Neural cell (in vitro differentiated cells): ENCODE data around the gene ITPKB. TPM values are rescaled to one million over a fixed set of nuclear protein-coding genes. Genes with fewer than 3 reads are reported as not detected.

Experiments used
- H2AFZ ChIP-seq: fragments of 200-600, 300-800 bp; sonication (generic), shearing (Covaris generic); 2 replicates; pipeline ENCODE4 v1.6.0; 2014; ENCODE audit warnings: low read depth, mild to moderate bottlenecking, antibody characterized with exemption, low read length, moderate library complexity
- H3F3A ChIP-seq: fragments of 200-600 bp; shearing (Covaris generic); 2 replicates; pipeline ENCODE4 v1.6.1; 2016; ENCODE audit warnings: mild to moderate bottlenecking, moderate library complexity, mixed read lengths, antibody characterized with exemption, low read length; ENCODE audit not compliant: insufficient read depth, poor library complexity, severe bottlenecking
- H3K27ac ChIP-seq: fragments of 200-600, 300-800 bp; sonication (generic), shearing (Covaris generic); 2 replicates; pipeline ENCODE4 v1.5.1; 2014; ENCODE audit warnings: mild to moderate bottlenecking, low read length, moderate library complexity
- H3K27me3 ChIP-seq: fragments of 300-800, 200-600 bp; sonication (generic), shearing (Covaris generic); 2 replicates; pipeline ENCODE4 v1.6.0; 2014; ENCODE audit warnings: mild to moderate bottlenecking, low read depth, low read length, moderate library complexity; ENCODE audit not compliant: insufficient read depth
- H3K36me3 ChIP-seq: fragments of 300-800, 200-600 bp; sonication (generic), shearing (Covaris generic); 2 replicates; pipeline ENCODE4 v1.5.1; 2014; ENCODE audit warnings: mild to moderate bottlenecking, antibody characterized with exemption, low read length, moderate library complexity; ENCODE audit not compliant: insufficient read depth
- H3K4me2 ChIP-seq: fragments of 300-800, 200-600 bp; sonication (generic), shearing (Covaris generic); 2 replicates; pipeline ENCODE4 v1.6.0; 2014; ENCODE audit warnings: mild to moderate bottlenecking, low read length
- H3K4me3 ChIP-seq: fragments of 300-800, 200-600 bp; sonication (generic), shearing (Covaris generic); 2 replicates; pipeline ENCODE4 v1.5.1; 2014; ENCODE audit warnings: mild to moderate bottlenecking, low read length, moderate library complexity
- H3K79me2 ChIP-seq: fragments of 200-600 bp; shearing (Covaris generic); replicated peaks from 2 replicates; pipeline ENCODE4 v1.6.0; 2014; ENCODE audit warnings: mild to moderate bottlenecking, low read length, moderate library complexity; ENCODE audit not compliant: insufficient read depth
- H3K9ac ChIP-seq: fragments of 300-800, 200-600 bp; sonication (generic), shearing (Covaris generic); 2 replicates; pipeline ENCODE4 v1.6.1; 2016; ENCODE audit warnings: mild to moderate bottlenecking, low read length, mixed read lengths
- H3K9me2 ChIP-seq: fragments of 200-600 bp; shearing (Covaris generic); 2 replicates; pipeline ENCODE4 v1.6.1; 2016; ENCODE audit warnings: mild to moderate bottlenecking, low read length, mixed read lengths; ENCODE audit not compliant: insufficient read depth
- H3K9me3 ChIP-seq: fragments of 200-600, 300-800 bp; sonication (generic), shearing (Covaris generic); 2 replicates; pipeline ENCODE4 v1.6.1; 2016; ENCODE audit warnings: mild to moderate bottlenecking, mixed run types, low read length, moderate library complexity, mixed read lengths
- H4K20me1 ChIP-seq: fragments of 200-600 bp; shearing (Covaris generic); 2 replicates; pipeline ENCODE4 v1.6.1; 2016; ENCODE audit warnings: mild to moderate bottlenecking, mixed run types; ENCODE audit not compliant: insufficient read depth
- CTCF ChIP-seq: fragments of 450-650 bp; IDR thresholded peaks from 2 replicates; pipeline ENCODE4 v1.5.1; 2014; ENCODE audit warnings: antibody characterized with exemption, mild to moderate bottlenecking, moderate library complexity; ENCODE audit not compliant: poor library complexity, severe bottlenecking
- EP300 ChIP-seq: fragments of 450-650 bp; conservative IDR thresholded peaks from 2 replicates; pipeline ENCODE4 v1.6.1; 2014; ENCODE audit warnings: antibody characterized with exemption, mild to moderate bottlenecking, moderate library complexity; ENCODE audit not compliant: poor library complexity, severe bottlenecking
- EZH2 ChIP-seq: fragments of 200-600, 300-800 bp; shearing (Covaris generic), sonication (generic); IDR thresholded peaks from 2 replicates; pipeline ENCODE4 v1.6.1; 2014; ENCODE audit warnings: antibody characterized with exemption, low read length, borderline replicate concordance, mild to moderate bottlenecking; ENCODE audit not compliant: insufficient read depth, poor library complexity, severe bottlenecking
- MXI1 ChIP-seq: fragments of 450-650 bp; conservative IDR thresholded peaks from 2 replicates; pipeline ENCODE4 v1.6.1; 2014; ENCODE audit warnings: antibody characterized with exemption, mild to moderate bottlenecking; ENCODE audit not compliant: poor library complexity, severe bottlenecking
- POLR2AphosphoS5 ChIP-seq: IDR thresholded peaks from 2 replicates; pipeline ENCODE4 v1.6.1; 2012
- RAD21 ChIP-seq: fragments of 450-650 bp; conservative IDR thresholded peaks from 2 replicates; pipeline ENCODE4 v1.6.1; 2014; ENCODE audit warnings: antibody characterized with exemption, mild to moderate bottlenecking, moderate library complexity
- SMC3 ChIP-seq: fragments of 450-650 bp; conservative IDR thresholded peaks from 2 replicates; pipeline ENCODE4 v1.6.1; 2014; ENCODE audit warnings: antibody characterized with exemption, mild to moderate bottlenecking, moderate library complexity; ENCODE audit not compliant: poor library complexity
- TAF1 ChIP-seq: IDR thresholded peaks from 2 replicates; pipeline ENCODE4 v1.6.1; 2012; ENCODE audit warnings: low read depth
- polyA plus RNA-seq: library from polyadenylated mRNA; depleted of rRNA; stranded (reverse); fragments of >200 nt; gene quantifications from 2 replicates; pipeline ENCODE4 v1.2.3, GENCODE V29; 2014
- TF ChIP-seq, protein P1 (sequence below): IDR thresholded peaks from 2 replicates; pipeline ENCODE4 v1.6.1; 2012; ENCODE audit warnings: borderline replicate concordance

The ITPKB gene
- polyA plus RNA-seq, 1 donor from 2014 or later, result 0.19 TPM

DNA sequence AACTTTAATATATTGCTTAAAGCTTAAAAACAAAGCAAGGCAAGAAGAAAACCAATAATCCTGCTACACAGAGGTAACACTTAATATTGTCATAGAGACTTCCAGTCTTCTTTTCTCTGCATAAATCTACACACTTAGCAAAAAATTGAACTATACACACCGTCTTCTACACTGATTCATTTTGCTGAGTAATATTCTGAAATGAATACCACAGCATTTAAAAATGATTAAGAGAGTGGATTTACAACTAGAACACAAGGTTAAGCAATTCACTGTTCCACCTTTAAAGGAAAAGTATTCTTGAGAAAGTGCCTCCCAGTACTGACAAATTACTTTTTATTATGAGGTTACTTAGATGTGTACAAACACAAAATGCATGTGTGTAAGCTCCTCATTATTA is 22.2 kb upstream of the ITPKB start:
- no peaks in the 10 kb centered on the region for H3K79me2 ChIP-seq
- H3K27me3 ChIP-seq, result no peaks in the 10 kb centered on the region
- no peaks in the 10 kb centered on the region for H3F3A ChIP-seq
- TF ChIP-seq EZH2, result no peak
- no peak for TF ChIP-seq CTCF
- no peak for TF ChIP-seq RAD21
- TF ChIP-seq, protein P1, sequence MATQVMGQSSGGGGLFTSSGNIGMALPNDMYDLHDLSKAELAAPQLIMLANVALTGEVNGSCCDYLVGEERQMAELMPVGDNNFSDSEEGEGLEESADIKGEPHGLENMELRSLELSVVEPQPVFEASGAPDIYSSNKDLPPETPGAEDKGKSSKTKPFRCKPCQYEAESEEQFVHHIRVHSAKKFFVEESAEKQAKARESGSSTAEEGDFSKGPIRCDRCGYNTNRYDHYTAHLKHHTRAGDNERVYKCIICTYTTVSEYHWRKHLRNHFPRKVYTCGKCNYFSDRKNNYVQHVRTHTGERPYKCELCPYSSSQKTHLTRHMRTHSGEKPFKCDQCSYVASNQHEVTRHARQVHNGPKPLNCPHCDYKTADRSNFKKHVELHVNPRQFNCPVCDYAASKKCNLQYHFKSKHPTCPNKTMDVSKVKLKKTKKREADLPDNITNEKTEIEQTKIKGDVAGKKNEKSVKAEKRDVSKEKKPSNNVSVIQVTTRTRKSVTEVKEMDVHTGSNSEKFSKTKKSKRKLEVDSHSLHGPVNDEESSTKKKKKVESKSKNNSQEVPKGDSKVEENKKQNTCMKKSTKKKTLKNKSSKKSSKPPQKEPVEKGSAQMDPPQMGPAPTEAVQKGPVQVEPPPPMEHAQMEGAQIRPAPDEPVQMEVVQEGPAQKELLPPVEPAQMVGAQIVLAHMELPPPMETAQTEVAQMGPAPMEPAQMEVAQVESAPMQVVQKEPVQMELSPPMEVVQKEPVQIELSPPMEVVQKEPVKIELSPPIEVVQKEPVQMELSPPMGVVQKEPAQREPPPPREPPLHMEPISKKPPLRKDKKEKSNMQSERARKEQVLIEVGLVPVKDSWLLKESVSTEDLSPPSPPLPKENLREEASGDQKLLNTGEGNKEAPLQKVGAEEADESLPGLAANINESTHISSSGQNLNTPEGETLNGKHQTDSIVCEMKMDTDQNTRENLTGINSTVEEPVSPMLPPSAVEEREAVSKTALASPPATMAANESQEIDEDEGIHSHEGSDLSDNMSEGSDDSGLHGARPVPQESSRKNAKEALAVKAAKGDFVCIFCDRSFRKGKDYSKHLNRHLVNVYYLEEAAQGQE, result no peak
- no peak for TF ChIP-seq EP300
- no peak for TF ChIP-seq POLR2AphosphoS5
- TF ChIP-seq SMC3, result no peak
- no peak for TF ChIP-seq TAF1
- no peak for TF ChIP-seq MXI1
- H3K9me2 ChIP-seq, result no peaks in the 10 kb centered on the region
- no peak overlapping the region for H3K27ac ChIP-seq
- H3K4me2 ChIP-seq, result no peak overlapping the region
- no peaks in the 10 kb centered on the region for H3K36me3 ChIP-seq
- H2AFZ ChIP-seq, result no peak overlapping the region
- H3K9ac ChIP-seq, result no peak overlapping the region
- no peak overlapping the region for H3K4me3 ChIP-seq
- H4K20me1 ChIP-seq, result no peaks in the 10 kb centered on the region
- H3K9me3 ChIP-seq, result no peaks in the 10 kb centered on the region

DNA sequence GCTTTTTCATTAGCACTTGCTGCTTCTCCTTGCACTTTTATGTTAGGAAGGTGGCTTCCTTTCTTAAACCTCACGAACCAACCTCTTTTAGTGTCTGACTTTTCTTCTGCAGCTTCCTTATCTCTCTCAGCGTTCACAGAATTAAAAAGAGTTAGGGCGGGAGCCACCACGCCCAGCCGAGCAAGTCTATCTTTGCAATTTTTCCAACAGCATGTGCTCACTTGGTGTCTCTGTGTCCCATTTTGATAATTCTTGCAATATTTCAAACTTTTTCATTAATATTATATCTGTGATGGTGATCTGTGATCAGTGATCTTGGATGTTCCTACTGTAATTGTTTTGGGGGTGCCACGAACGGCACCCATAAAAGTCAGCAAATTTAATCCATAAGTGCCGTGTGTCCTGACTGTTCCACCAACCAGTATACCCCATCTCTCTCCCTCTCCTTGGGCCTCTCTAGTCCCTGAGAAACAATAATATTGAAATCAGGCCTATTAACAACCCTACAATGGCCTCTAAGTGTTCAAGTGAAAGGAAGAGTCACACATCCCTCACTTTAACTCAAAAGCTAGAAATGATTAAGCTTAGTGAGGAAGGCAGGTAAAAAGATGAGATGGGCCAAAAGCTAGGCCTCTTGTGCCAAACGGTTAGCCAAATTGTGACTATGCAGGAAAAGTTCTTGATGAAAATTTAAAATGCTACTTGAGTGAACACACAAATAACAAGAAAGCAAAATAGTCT is 15.9 kb upstream of the ITPKB start:
- H3K27me3 ChIP-seq, result no peaks in the 10 kb centered on the region
- TF ChIP-seq EP300 (no peak), SMC3 (no peak), TAF1 (no peak), MXI1 (no peak), EZH2 (no peak), CTCF (no peak), POLR2AphosphoS5 (no peak), RAD21 (no peak)
- TF ChIP-seq, protein P1, result no peak

More for the DNA sequence above, 15.9 kb upstream of the ITPKB start:
- Histone ChIP-seq H3F3A (no peaks in the 10 kb centered on the region), H3K4me2 (no peak overlapping the region), H3K79me2 (no peaks in the 10 kb centered on the region), H2AFZ (no peak overlapping the region), H3K9me3 (no peaks in the 10 kb centered on the region), H3K9ac (no peak overlapping the region), H3K36me3 (no peaks in the 10 kb centered on the region), H3K9me2 (no peaks in the 10 kb centered on the region), H3K27ac (no peak overlapping the region), H3K4me3 (no peak overlapping the region), H4K20me1 (no peaks in the 10 kb centered on the region)
